Measurements from ENCODE around the gene FBXL7.

DNA sequence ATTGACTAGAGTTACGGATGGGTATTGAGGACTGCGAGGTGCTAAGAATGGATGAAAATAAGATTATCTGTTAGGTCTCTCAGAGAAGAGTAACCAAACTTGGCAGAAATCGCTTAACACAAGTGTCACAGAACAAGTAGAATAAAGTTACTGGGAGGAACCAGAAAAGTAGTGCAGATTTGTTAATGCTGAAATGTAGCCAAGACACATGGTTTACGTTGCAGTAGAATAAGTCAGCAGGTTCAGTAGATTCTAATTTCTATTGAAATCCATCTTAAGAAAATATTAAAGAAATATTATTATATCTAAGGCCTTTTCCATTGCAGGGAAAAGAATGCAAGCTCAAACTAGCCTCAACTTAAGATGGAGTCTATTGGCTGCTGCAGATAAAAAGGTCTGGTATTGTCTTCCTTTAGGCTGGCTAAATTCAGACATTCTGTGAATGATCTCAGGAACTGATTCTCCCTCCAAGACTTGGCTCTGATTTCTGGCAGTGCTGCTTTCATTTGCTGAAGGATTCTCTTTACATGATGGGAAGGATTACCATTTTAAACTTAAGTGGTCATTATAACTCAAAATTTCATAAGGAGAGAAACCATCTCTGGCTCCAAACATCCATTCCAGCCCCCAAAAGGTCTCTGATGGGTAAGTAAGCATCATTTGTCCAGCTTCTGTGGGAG lies 364.7 kb downstream of the FBXL7 start:
- TF ChIP-seq EZH2phosphoT487 (IDR thresholded peaks at IDR 0.05; ENCODE audit: low read depth): no peak
- TF ChIP-seq, protein P1, sequence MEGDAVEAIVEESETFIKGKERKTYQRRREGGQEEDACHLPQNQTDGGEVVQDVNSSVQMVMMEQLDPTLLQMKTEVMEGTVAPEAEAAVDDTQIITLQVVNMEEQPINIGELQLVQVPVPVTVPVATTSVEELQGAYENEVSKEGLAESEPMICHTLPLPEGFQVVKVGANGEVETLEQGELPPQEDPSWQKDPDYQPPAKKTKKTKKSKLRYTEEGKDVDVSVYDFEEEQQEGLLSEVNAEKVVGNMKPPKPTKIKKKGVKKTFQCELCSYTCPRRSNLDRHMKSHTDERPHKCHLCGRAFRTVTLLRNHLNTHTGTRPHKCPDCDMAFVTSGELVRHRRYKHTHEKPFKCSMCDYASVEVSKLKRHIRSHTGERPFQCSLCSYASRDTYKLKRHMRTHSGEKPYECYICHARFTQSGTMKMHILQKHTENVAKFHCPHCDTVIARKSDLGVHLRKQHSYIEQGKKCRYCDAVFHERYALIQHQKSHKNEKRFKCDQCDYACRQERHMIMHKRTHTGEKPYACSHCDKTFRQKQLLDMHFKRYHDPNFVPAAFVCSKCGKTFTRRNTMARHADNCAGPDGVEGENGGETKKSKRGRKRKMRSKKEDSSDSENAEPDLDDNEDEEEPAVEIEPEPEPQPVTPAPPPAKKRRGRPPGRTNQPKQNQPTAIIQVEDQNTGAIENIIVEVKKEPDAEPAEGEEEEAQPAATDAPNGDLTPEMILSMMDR (IDR thresholded peaks at IDR 0.05; ENCODE audit: low read depth, low read length): no peak

All from OCI-LY3 (cell line).